Endodermal cell (in vitro differentiated cells): ENCODE results near the gene CNGB1. TPM values are rescaled to one million over a fixed set of nuclear protein-coding genes. Genes with fewer than 3 reads are reported as not detected.

ENCODE experiments used
- DNase-seq: peaks from one replicate; pipeline ENCODE4 v3.0.0-alpha.2; 2017
- H3K27ac ChIP-seq: 2 replicates; pipeline ENCODE4 v1.5.1; 2013; ENCODE audit warnings: mild to moderate bottlenecking, low read depth, low read length, moderate library complexity
- H3K27me3 ChIP-seq: 2 replicates; pipeline ENCODE4 v1.6.1; 2013; ENCODE audit warnings: mild to moderate bottlenecking, low read length, moderate library complexity; ENCODE audit not compliant: insufficient read depth, control insufficient read depth, poor library complexity, severe bottlenecking
- H3K36me3 ChIP-seq: 2 replicates; pipeline ENCODE4 v1.7.0; 2013; ENCODE audit warnings: mild to moderate bottlenecking, low read length, moderate library complexity; ENCODE audit not compliant: control insufficient read depth, insufficient read depth
- H3K4me1 ChIP-seq: one replicate; pipeline ENCODE4 v1.7.0; 2013; ENCODE audit warnings: low read length; ENCODE audit not compliant: control insufficient read depth, insufficient read depth
- H3K4me3 ChIP-seq: 2 replicates; pipeline ENCODE4 v1.5.1; 2013; ENCODE audit warnings: mild to moderate bottlenecking, low read length, moderate library complexity
- H3K9ac ChIP-seq: 2 replicates; pipeline ENCODE4 v1.6.1; 2013; ENCODE audit warnings: mild to moderate bottlenecking, low read length, moderate library complexity; ENCODE audit not compliant: poor library complexity, severe bottlenecking; ENCODE audit errors: extremely low read depth
- H3K9me3 ChIP-seq: 2 replicates; pipeline ENCODE4 v1.6.1; 2013; ENCODE audit warnings: mild to moderate bottlenecking, low read length, moderate library complexity; ENCODE audit not compliant: control insufficient read depth
- H3K27ac Mint-ChIP-seq: 2 replicates; pipeline ENCODE4 v1.8.0; 2020; ENCODE audit warnings: mixed read lengths
- H3K27me3 Mint-ChIP-seq: 2 replicates; pipeline ENCODE4 v1.8.0; 2021; ENCODE audit warnings: mild to moderate bottlenecking, mixed read lengths; ENCODE audit not compliant: insufficient read depth
- H3K36me3 Mint-ChIP-seq: 2 replicates; pipeline ENCODE4 v1.8.0; 2020; ENCODE audit warnings: low read depth, mixed read lengths
- H3K4me1 Mint-ChIP-seq: 2 replicates; pipeline ENCODE4 v1.8.0; 2020; ENCODE audit warnings: mixed read lengths
- H3K4me3 Mint-ChIP-seq: 2 replicates; pipeline ENCODE4 v1.8.0; 2020; ENCODE audit warnings: mild to moderate bottlenecking, moderate library complexity, mixed read lengths
- H3K9me3 Mint-ChIP-seq: 2 replicates; pipeline ENCODE4 v1.8.0; 2020; ENCODE audit warnings: mild to moderate bottlenecking, mixed read lengths
- CTCF ChIP-seq: fragments of 200-600 bp; sonication (generic); conservative IDR thresholded peaks from 2 replicates; pipeline ENCODE4 v1.5.0; 2021; ENCODE audit warnings: antibody characterized with exemption, mild to moderate bottlenecking
- WGBS, 2 experiments: methylation state at CpG; one replicate each; pipeline versions ENCODE4 v1.1.5 to v1.1.7; 2013; ENCODE audit warnings: missing lambda C conversion rate in 2 of 2, mixed read lengths in 1 of 2; ENCODE audit not compliant: insufficient coverage in 1 of 2, insufficient read length in 1 of 2; 5-methylcytosine and 5-hydroxymethylcytosine counted together
- total RNA-seq, 2 donors: library from RNA; stranded (reverse); fragmentation: NEBNext Ultra II Directional in 1 of 2; extraction: Animal tissue kit (Norgen Biotek cat#: 25700) in 1 of 2; gene quantifications; 2 replicates in 1 of 2; 3 replicates in 1 of 2; pipeline ENCODE4 v1.2.1, GENCODE V29; 2021

The CNGB1 gene
- total RNA-seq, 2 donors from 2014 or later, result 0.29 to 0.60 TPM

DNA sequence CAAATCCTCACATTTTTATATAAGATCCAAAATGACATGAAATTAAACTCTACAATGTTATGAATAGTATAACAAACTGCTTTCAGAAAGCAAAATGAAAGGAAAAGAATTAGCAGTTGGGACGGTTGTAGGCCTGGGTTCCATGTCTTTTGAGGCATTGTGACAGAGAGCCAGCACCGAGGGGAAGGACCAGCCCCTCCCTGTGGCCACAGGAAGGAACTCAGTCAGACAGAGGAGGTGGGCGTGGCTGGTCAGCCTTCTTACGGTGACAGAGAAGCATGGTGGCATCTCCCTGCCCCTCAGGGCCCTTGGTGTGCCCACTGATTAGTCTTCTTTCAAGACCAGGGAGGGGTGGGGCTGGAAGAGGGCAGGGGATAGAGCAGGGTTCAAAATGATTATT, 23.9 kb upstream of the CNGB1 start:
- peak; percentile 80 for TF ChIP-seq CTCF
- Histone ChIP-seq H3K27me3 (no peaks in the 10 kb centered on the region), H3K36me3 (peaks cover 22% of the 10 kb centered on the region), H3K4me1 (peaks cover 6% of the 10 kb centered on the region), H3K9ac (no peak overlapping the region), H3K9me3 (no peaks in the 10 kb centered on the region), H3K4me3 (no peak overlapping the region), H3K27ac (no peak overlapping the region)
- Mint-ChIP-seq H3K4me3 (no peak overlapping the region), H3K27me3 (no peaks in the 10 kb centered on the region), H3K4me1 (peaks cover 10% of the 10 kb centered on the region), H3K36me3 (peaks cover 16% of the 10 kb centered on the region), H3K9me3 (no peaks in the 10 kb centered on the region), H3K27ac (no peak overlapping the region)
- DNase-seq, result peak; percentile 84
- WGBS, 2 experiments, result 47 to 59% methylated on average over 4 of the region's 4 CpGs

DNA sequence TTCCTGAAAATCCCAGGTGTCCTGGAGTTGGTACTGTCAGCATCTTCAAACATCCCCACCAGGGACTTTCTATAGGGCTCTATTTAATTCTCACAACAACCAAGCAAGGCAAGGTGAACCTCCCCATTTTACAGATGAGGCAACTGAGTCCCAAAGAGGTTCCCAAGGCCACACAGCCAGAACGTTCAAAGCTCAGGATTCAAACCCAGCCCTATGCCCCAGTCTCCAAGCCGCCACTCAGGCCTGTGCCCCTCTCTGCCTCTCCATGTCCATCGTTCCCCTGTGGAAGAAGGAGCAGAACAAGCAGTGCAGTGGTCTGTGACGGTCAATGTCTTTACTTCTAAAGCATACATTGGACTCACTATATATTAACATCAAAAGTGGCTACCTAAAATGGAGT, 23.4 kb upstream of the CNGB1 start:
- Mint-ChIP-seq H3K4me3 (no peak overlapping the region), H3K9me3 (no peaks in the 10 kb centered on the region), H3K27me3 (no peaks in the 10 kb centered on the region), H3K4me1 (peaks cover 9% of the 10 kb centered on the region), H3K36me3 (peaks cover 16% of the 10 kb centered on the region), H3K27ac (no peak overlapping the region)
- TF ChIP-seq CTCF, result no peak
- no peak for DNase-seq
- H3K9me3 ChIP-seq, result no peaks in the 10 kb centered on the region
- H3K36me3 ChIP-seq, result peaks cover 22% of the 10 kb centered on the region
- H3K27ac ChIP-seq, result no peak overlapping the region
- no peak overlapping the region for H3K4me3 ChIP-seq
- H3K4me1 ChIP-seq, result peaks cover 6% of the 10 kb centered on the region
- 87 to 92% methylated on average over 4 of the region's 4 CpGs for WGBS, 2 experiments
- H3K27me3 ChIP-seq, result no peaks in the 10 kb centered on the region
- H3K9ac ChIP-seq, result no peak overlapping the region

DNA sequence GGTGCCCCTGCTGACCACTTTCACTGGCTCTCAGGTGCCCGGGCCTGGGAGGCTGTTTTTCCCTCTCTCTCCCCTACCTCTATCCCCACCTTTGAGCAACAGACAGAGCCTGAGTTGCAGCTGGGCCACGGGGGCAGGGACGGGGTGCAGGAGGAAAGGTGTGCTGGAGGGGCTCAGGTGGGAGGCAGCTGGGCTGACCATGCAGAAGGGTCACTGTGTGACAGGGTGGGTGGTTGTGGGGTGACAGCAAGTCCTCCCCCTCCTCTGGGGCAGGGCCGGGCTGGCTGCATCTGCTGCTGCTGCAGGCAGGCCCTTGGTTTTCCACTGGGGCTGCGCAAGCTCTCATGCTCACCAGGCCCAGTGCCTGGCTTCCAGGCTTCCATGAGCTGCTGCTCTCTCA, 23.0 kb upstream of the CNGB1 start:
- Mint-ChIP-seq H3K9me3 (no peaks in the 10 kb centered on the region), H3K36me3 (peaks cover 16% of the 10 kb centered on the region), H3K4me1 (peaks cover 5% of the 10 kb centered on the region), H3K27me3 (no peaks in the 10 kb centered on the region), H3K27ac (no peak overlapping the region), H3K4me3 (no peak overlapping the region)
- Histone ChIP-seq H3K9me3 (no peaks in the 10 kb centered on the region), H3K4me3 (no peak overlapping the region), H3K27me3 (no peaks in the 10 kb centered on the region), H3K9ac (no peak overlapping the region), H3K4me1 (peaks cover 2% of the 10 kb centered on the region), H3K36me3 (peaks cover 22% of the 10 kb centered on the region), H3K27ac (no peak overlapping the region)
- TF ChIP-seq CTCF, result no peak
- 90 to 100% methylated on average over 2 to 5 of the region's 5 CpGs for WGBS, 2 experiments
- peak; percentile 39 for DNase-seq
